Adrenal gland (tissue), 12 donors: ENCODE data around the gene NANP. TPM values are rescaled to one million over a fixed set of nuclear protein-coding genes. Genes with fewer than 3 reads are reported as not detected.

Experiments
- DNase-seq, 7 donors: peaks; one replicate each; pipeline ENCODE4 v3.0.0-alpha.2; 2019 to 2020
- H3K27ac ChIP-seq, 5 donors: fragments of 200-600 bp; sonication (generic) in 4 of 5; 1 replicate in 3 of 5; 2 replicates in 2 of 5; pipeline versions ENCODE4 v1.5.1 to v1.8.0; 2016 to 2020; ENCODE audit warnings: mild to moderate bottlenecking in 1 of 5
- H3K27me3 ChIP-seq: fragments of 200-600 bp; 2 replicates; pipeline ENCODE4 v1.8.0; 2021
- H3K36me3 ChIP-seq, 2 donors: fragments of 200-600 bp; replicated peaks in 1 of 2; 1 replicate in 1 of 2; 2 replicates in 1 of 2; pipeline versions ENCODE4 v1.5.1 to v1.8.0; 2018 to 2022
- H3K4me1 ChIP-seq, 2 donors: fragments of 200-600 bp; replicated peaks in 1 of 2; 1 replicate in 1 of 2; 2 replicates in 1 of 2; pipeline versions ENCODE4 v1.5.1 to v1.8.0; 2018 to 2021
- H3K4me3 ChIP-seq, 4 donors: fragments of 200-600 bp; sonication (generic) in 3 of 4; one replicate each; pipeline ENCODE4 v1.5.1; 2016 to 2018
- H3K9me3 ChIP-seq, 3 donors: fragments of 200-600 bp; sonication (generic) in 1 of 3; replicated peaks in 1 of 3; 1 replicate in 2 of 3; 2 replicates in 1 of 3; pipeline versions ENCODE4 v1.5.1 to v1.8.0; 2016 to 2021
- POLR2A ChIP-seq, 2 donors: fragments of 450-650 bp; IDR thresholded peaks; one replicate each; pipeline ENCODE4 v1.6.1; 2017; ENCODE audit warnings: antibody characterized with exemption in 2 of 2, mild to moderate bottlenecking in 2 of 2, moderate library complexity in 1 of 2
- WGBS, 4 donors: extraction: QIAGEN DNeasy Blood & Tissue Kit in 2 of 4; methylation state at CpG; one replicate each; pipeline versions ENCODE4 v1.1.5 to v1.1.7; 2013 to 2017; 5-methylcytosine and 5-hydroxymethylcytosine counted together
- intact Hi-C, 2 donors: fragments of 100-400 bp; cut with DNase I; formaldehyde crosslinking; loops; one replicate each; pipeline versions ENCODE4 v1.14.1 to v1.15.0; 2022 to 2023
- polyA plus RNA-seq, 3 donors: library from polyadenylated mRNA; stranded (reverse); fragments of 200-250 nt in 2 of 3; fragments of 350-450 nt in 1 of 3; fragmentation: Illumina TruSeq in 1 of 3; extraction: RNeasy Lipid Tissue Mini Kit (QIAGEN cat#74804) in 1 of 3; gene quantifications; one replicate each; pipeline ENCODE4 v1.2.3, GENCODE V29; 2013 to 2014
- small RNA-seq, 2 donors: library from RNA; depleted of rRNA; stranded (forward); fragments of <200 nt; gene quantifications; one replicate each; pipeline ENCODE3, GENCODE V24; 2016
- total RNA-seq, 9 donors: library from RNA; depleted of rRNA in 4 of 9; stranded (reverse); fragments of >200 nt in 4 of 9; fragments of 120-200 nt in 1 of 9; fragmentation: NEBNext Ultra II Directional in 1 of 9; extraction: Animal tissue kit (Norgen Biotek cat#: 25700) in 1 of 9; gene quantifications; one replicate each; pipeline versions ENCODE4 v1.1.0 to v1.2.4, GENCODE V29; 2013 to 2023
- TF ChIP-seq, protein P1 (sequence below), 6 experiments: fragments of 450-650 bp in 4 of 6; fragments of 200-600 bp in 2 of 6; sonication (generic) in 1 of 6; IDR thresholded peaks; 1 replicate in 5 of 6; 2 replicates in 1 of 6; pipeline versions ENCODE4 v1.5.1 to v1.8.0; 2016 to 2021; ENCODE audit warnings: antibody characterized with exemption in 6 of 6, mild to moderate bottlenecking in 2 of 6, moderate library complexity in 1 of 6
- donor health status: healthy with polysubstance abuse.
- donor health status: Bipolar disorder and iron deficiency.
- donor health status: DM: yes; HTN: yes; CAD: no.
- donor health status: DM: no; HTN: no; CAD: no.
- donor health status: DM: no; HTN: no; CAD: no.
- donor health status: DM: yes; HTN: yes; CAD: no.

The NANP gene
- total and polyA plus RNA-seq, 12 donors, result 1.8 to 13.6 (median 7.6) TPM

DNA sequence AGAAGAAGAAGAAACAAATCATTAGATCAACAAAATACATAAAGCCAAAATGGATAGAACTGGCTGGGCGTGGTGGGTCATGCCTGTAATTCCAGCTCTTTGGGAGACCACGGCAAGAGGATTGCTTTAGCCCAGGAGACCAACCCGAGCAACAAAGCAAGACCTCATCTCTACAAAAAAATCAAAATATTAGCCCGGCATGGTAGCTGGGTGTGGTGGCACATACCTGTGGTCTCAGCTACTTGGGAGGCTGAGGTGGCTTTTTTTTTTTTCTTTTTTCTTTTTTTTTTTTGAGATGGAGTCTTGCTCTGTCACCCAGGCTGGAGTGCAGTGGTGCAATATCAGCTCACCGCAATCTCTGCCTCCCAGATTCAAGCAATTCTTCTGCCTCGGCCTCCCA is 59.9 kb downstream of the NANP start:
- intact Hi-C loops, result no loop called here
- TF ChIP-seq, protein P1, sequence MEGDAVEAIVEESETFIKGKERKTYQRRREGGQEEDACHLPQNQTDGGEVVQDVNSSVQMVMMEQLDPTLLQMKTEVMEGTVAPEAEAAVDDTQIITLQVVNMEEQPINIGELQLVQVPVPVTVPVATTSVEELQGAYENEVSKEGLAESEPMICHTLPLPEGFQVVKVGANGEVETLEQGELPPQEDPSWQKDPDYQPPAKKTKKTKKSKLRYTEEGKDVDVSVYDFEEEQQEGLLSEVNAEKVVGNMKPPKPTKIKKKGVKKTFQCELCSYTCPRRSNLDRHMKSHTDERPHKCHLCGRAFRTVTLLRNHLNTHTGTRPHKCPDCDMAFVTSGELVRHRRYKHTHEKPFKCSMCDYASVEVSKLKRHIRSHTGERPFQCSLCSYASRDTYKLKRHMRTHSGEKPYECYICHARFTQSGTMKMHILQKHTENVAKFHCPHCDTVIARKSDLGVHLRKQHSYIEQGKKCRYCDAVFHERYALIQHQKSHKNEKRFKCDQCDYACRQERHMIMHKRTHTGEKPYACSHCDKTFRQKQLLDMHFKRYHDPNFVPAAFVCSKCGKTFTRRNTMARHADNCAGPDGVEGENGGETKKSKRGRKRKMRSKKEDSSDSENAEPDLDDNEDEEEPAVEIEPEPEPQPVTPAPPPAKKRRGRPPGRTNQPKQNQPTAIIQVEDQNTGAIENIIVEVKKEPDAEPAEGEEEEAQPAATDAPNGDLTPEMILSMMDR (IDR thresholded peaks at IDR 0.05), result no peak
- no peak for TF ChIP-seq POLR2A (IDR thresholded peaks at IDR 0.05)
- Histone ChIP-seq H3K36me3 (no peaks in the 10 kb centered on the region), H3K4me1 (no peaks in the 10 kb centered on the region), H3K27ac (no peak overlapping the region), H3K27me3 (no peaks in the 10 kb centered on the region), H3K4me3 (no peak overlapping the region), H3K9me3 (no peaks in the 10 kb centered on the region)
- no peak for DNase-seq
- 95 to 99% (median 97%) methylated on average over 6 of the region's 6 CpGs for WGBS, 4 donors

DNA sequence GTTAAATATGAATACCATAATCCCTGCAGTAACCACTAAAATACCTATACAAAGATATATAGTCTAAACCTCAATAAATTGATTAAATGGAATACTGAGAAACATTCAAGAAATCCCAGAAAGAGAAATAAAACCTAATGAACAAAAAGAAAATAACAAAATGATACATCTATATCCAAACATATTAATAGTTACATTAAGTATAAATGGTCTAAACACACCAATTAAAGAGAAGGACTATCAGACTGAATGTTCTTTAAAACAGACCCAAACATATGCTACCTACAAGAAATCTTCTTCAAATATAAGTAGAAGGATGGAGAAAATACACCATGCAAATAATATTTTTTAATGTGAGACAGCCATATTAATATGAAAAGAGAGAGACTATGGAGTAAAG is 60.5 kb downstream of the NANP start:
- TF ChIP-seq POLR2A (IDR thresholded peaks at IDR 0.05), result no peak
- TF ChIP-seq, protein P1 (IDR thresholded peaks at IDR 0.05), result no peak
- intact Hi-C loops, result no loop called here
- H3K27me3 ChIP-seq, result no peaks in the 10 kb centered on the region
- no peaks in the 10 kb centered on the region for H3K4me1 ChIP-seq
- no peaks in the 10 kb centered on the region for H3K36me3 ChIP-seq
- no peaks in the 10 kb centered on the region for H3K9me3 ChIP-seq
- no peak overlapping the region for H3K27ac ChIP-seq
- DNase-seq, result no peak
- no peak overlapping the region for H3K4me3 ChIP-seq

Small RNAs within 50 kb of the gene (small RNA-seq; reads per million reads assigned to genes)
- gene RN7SL594P (0 reads per million in 2 donors), gene RNU6ATAC17P (0 reads per million in 2 donors)

Other genes with a start within 250 kb of the NANP start
- 10 to 100 TPM; 17.6 to 95.8 (median 55.0) TPM for gene ABHD12, start 233.2 kb downstream of the NANP start, total RNA-seq
- gene ABHD12, start 233.2 kb downstream of the NANP start, polyA plus RNA-seq, result 10 to 100 TPM; 30.3 to 69.3 (median 51.9) TPM
- 1 to 10 TPM in 7 of 9 donors, under 1 TPM in 2; 0.30 to 7.0 (median 1.3) TPM for gene GINS1, start 216.3 kb downstream of the NANP start, total RNA-seq
- 1 to 10 TPM in 1 of 3 donors, under 1 TPM in 2; 0.30 to 1.6 (median 0.56) TPM for gene GINS1, start 216.3 kb downstream of the NANP start, polyA plus RNA-seq
- gene NINL, start 38.5 kb downstream of the NANP start, total RNA-seq, result 10 to 100 TPM in 8 of 9 donors, 1 to 10 TPM in 1; 10.0 to 30.9 (median 14.8) TPM
- 10 to 100 TPM; 13.4 to 30.6 (median 20.3) TPM for gene NINL, start 38.5 kb downstream of the NANP start, polyA plus RNA-seq
- gene ZNF337, start 72.8 kb upstream of the NANP start, total RNA-seq, result 10 to 100 TPM in 5 of 9 donors, 1 to 10 TPM in 4; 7.1 to 24.3 (median 10.5) TPM
- gene ZNF337, start 72.8 kb upstream of the NANP start, polyA plus RNA-seq, result 10 to 100 TPM; 11.6 to 29.4 (median 22.2) TPM